ENCODE data around the gene TRMT61B. TPM values are rescaled to one million over a fixed set of nuclear protein-coding genes. Genes with fewer than 3 reads are reported as not detected.
A peak's percentile ranks its signal among the peaks of the same experiment; 100 is the strongest.

Gene TRMT61B
- total and polyA plus RNA-seq, 2 of the 13 experiments (the other 11 are each of a cell fraction or from before 2014, with no cell fraction given) = 19.7 to 23.5 TPM

DNA sequence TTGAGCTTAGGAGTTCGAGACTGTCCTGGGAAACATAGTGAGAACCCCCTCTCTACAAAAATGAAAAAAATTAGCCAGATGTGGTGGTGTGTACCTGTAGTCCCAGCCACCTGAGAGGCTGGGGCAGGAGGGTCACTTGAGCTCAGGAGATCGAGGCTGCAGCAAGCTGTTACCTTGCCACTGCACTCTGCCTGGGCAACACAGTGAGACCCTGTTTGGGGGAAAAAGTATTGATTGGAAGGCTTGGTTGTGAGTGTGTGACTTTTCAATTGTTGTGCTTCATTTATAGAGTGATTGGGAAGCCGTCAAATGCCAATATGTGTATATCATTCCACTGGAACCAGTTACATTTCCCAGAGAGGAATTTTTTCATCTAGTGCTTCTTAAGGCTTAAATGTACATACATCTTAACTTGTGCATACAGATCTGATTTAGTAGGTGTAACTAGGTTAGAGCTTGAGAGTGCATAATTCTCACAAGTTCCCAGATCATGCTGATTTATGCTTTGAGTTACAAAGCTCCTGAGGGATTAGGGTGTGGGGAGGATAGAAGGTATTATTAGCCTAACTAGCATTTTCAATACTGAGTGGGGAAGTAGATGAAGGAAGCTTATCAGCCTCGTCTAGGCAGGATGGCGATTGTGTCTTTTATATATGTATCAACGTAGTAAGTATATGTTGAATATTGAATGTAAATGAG lies 39.7 kb upstream of the TRMT61B start:
- H2AFZ ChIP-seq (ENCODE audit: low read length) = no peak overlapping the region
- no peak overlapping the region for H3K9ac ChIP-seq (ENCODE audit: insufficient read depth, low read depth, low read length)
- H3K4me3 ChIP-seq (replicated peaks in 1 of 3; ENCODE audit: insufficient read depth in 1 of 3, low read depth in 2 of 3, low read length in 3 of 3) = no peak overlapping the region
- intact Hi-C loops (cut with micrococcal nuclease; ENCODE audit: unreplicated experiment) = no loop called here
- H3K9me3 ChIP-seq (ENCODE audit: low read length) = no peaks in the 10 kb centered on the region
- peaks cover 35 to 82% of the 10 kb centered on the region in 2 experiments for H3K36me3 ChIP-seq (replicated peaks in 1 of 2; ENCODE audit: control insufficient read depth in 1 of 2, insufficient read depth in 2 of 2, low read length in 2 of 2)
- ATAC-seq (peak; percentile 13; the same call in 2 of the 3 replicates), DNase-seq (ENCODE audit: low spot score) (no peak), FAIRE-seq (no peak)
- no peak overlapping the region for H3K27ac ChIP-seq (ENCODE audit: extremely low read length, insufficient read depth, low read length)
- no peaks in the 10 kb centered on the region for H3K27me3 ChIP-seq (ENCODE audit: control insufficient read depth in 1 of 2, insufficient read depth in 2 of 2, low read length in 2 of 2)
- BruUV-seq (replicated peaks) = no TSS peak
- peaks cover 8% of the 10 kb centered on the region for H3K4me1 ChIP-seq (ENCODE audit: insufficient read depth, low read length)
- H3K79me2 ChIP-seq (ENCODE audit: insufficient read depth, low read length) = peaks cover 81% of the 10 kb centered on the region
- H4K20me1 ChIP-seq (ENCODE audit: insufficient read depth, low read length) = peaks cover 39% of the 10 kb centered on the region
- CTCF ChIA-PET (ENCODE audit: low intra/inter-chr PET ratio, low total read pairs) = no interaction called here
- 99% methylated on average over 6 of the region's 6 CpGs for WGBS (ENCODE audit: low lambda C conversion rate)
- in situ Hi-C loops (cut with HindIII; ENCODE audit: extremely low pct_ligation_motif_present, low pct_unique_long_range_greater_than_20kb) = no loop called here
- POLR2A ChIA-PET = interaction anchor here (0.7 to 2.5 kb wide), 3 partner anchors 13 to 39 kb away, joined by 4 to 7 read pairs (median 4); partner anchors contain the start of genes TRMT61B and WDR43
- no peak overlapping the region for H3K4me2 ChIP-seq (ENCODE audit: low read depth, low read length)
- TF ChIP-seq POLR2G (IDR thresholded peaks at IDR 0.05; ENCODE audit: low read depth, low read length) = 0 out of 2 replicates have a peak, but pooled peaks have one; percentile 28
- no peak for TF ChIP-seq ZNF772 (CRISPR knock-in tag; IDR thresholded peaks at IDR 0.05)
- TF ChIP-seq, protein P1, sequence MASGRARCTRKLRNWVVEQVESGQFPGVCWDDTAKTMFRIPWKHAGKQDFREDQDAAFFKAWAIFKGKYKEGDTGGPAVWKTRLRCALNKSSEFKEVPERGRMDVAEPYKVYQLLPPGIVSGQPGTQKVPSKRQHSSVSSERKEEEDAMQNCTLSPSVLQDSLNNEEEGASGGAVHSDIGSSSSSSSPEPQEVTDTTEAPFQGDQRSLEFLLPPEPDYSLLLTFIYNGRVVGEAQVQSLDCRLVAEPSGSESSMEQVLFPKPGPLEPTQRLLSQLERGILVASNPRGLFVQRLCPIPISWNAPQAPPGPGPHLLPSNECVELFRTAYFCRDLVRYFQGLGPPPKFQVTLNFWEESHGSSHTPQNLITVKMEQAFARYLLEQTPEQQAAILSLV (CRISPR knock-in tag; IDR thresholded peaks at IDR 0.05; ENCODE audit: borderline replicate concordance) = no peak
- 0 out of 2 replicates have a peak, but pooled peaks have one; percentile 14 for TF ChIP-seq DR1 (CRISPR knock-in tag; IDR thresholded peaks at IDR 0.05)
- TF ChIP-seq TBX2 (CRISPR knock-in tag; IDR thresholded peaks at IDR 0.05; ENCODE audit: borderline replicate concordance) = no peak
- TF ChIP-seq ZNF121 (CRISPR knock-in tag; IDR thresholded peaks at IDR 0.05) = peak; percentile 81
- TF ChIP-seq MIER2 (CRISPR knock-in tag; IDR thresholded peaks at IDR 0.05) = no peak
- TF ChIP-seq ATM (IDR thresholded peaks at IDR 0.05; ENCODE audit: borderline replicate concordance) = no peak
- no peak for TF ChIP-seq ZNF614 (CRISPR knock-in tag; IDR thresholded peaks at IDR 0.05; ENCODE audit: borderline replicate concordance)
